Coronary artery (tissue), 2 donors: ENCODE measurements around the gene SLC4A9.

ENCODE experiments used
- DNase-seq: peaks from one replicate; pipeline ENCODE4 v3.0.0-alpha.2; 2017; ENCODE audit warnings: low spot score
- H3K27ac ChIP-seq, 2 donors: fragments of 200-600 bp; sonication (generic); one replicate each; pipeline ENCODE4 v1.5.1; 2016 to 2019
- H3K4me3 ChIP-seq: fragments of 200-600 bp; sonication (generic); 2 replicates; pipeline ENCODE4 v1.5.1; 2016; ENCODE audit warnings: mild to moderate bottlenecking, moderate library complexity
- TF ChIP-seq, protein P1 (sequence below): fragments of 200-600 bp; sonication (generic); IDR thresholded peaks from one replicate; pipeline ENCODE4 v1.5.1; 2019; ENCODE audit warnings: antibody characterized with exemption

SLC4A9 gene

DNA sequence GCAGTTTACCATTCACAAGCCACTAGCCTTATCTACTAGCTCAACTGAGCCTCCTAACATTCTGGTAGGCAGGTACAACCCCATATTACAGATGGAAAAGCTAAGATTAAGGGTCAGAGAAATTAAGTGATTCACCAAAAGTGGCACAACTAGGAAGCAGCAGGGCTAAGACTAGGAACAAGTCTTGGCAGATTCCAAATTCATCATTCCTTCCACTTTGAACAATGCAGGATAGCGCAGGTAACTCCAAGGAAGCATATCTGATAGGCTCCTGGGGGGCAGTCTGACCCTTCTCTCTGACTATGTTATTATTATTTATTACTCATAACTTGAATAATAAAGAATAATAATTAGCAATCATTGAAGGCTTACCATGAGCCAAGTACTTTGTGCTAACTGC is 22.1 kb upstream of the SLC4A9 start:
- no peak overlapping the region for H3K27ac ChIP-seq
- H3K4me3 ChIP-seq = no peak overlapping the region
- DNase-seq = no peak
- TF ChIP-seq, protein P1, sequence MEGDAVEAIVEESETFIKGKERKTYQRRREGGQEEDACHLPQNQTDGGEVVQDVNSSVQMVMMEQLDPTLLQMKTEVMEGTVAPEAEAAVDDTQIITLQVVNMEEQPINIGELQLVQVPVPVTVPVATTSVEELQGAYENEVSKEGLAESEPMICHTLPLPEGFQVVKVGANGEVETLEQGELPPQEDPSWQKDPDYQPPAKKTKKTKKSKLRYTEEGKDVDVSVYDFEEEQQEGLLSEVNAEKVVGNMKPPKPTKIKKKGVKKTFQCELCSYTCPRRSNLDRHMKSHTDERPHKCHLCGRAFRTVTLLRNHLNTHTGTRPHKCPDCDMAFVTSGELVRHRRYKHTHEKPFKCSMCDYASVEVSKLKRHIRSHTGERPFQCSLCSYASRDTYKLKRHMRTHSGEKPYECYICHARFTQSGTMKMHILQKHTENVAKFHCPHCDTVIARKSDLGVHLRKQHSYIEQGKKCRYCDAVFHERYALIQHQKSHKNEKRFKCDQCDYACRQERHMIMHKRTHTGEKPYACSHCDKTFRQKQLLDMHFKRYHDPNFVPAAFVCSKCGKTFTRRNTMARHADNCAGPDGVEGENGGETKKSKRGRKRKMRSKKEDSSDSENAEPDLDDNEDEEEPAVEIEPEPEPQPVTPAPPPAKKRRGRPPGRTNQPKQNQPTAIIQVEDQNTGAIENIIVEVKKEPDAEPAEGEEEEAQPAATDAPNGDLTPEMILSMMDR = no peak

GRCh38 chr5:140338336-140338735 is 21.7 kb upstream of the SLC4A9 start:
- Histone ChIP-seq H3K27ac (no peak overlapping the region), H3K4me3 (no peak overlapping the region)
- TF ChIP-seq, protein P1 = no peak
- no peak for DNase-seq

GRCh38 chr5:140338908-140339307 is 21.1 kb upstream of the SLC4A9 start:
- H3K4me3 ChIP-seq = no peak overlapping the region
- no peak for DNase-seq
- no peak overlapping the region for H3K27ac ChIP-seq
- TF ChIP-seq, protein P1 = no peak

- H3K4me3 ChIP-seq = no peak overlapping the region
- TF ChIP-seq, protein P1 = no peak
- no peak for DNase-seq
- no peak overlapping the region for H3K27ac ChIP-seq
Observed at GRCh38 chr5:140339636-140340035, 20.4 kb upstream of the SLC4A9 start.

DNA sequence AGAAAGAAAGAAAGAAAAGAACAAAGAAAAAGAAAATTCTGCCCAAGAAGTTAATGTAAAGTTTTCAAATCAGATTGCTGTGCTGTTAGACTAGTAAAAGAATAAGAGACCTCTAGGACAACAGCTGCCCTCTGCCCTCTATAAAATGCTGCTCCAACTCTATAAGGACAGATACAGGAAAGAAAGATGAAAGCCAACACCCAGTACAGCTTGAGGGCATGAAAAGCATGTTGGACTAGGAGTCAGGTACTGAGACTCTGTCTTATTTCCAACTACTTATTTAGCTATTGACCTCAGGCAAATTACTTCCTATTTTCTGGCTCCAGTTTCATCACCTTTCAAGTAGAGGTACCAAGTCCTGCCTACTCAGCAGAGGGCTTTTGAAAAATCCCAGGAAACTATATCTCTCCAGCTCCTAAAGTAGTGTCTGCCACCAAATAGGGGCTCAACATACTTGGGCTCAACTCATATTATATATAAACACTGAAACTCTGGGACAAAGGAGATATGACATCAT is 19.3 kb upstream of the SLC4A9 start:
- Histone ChIP-seq H3K27ac (peak overlapping the region in 1 of 2 donors; percentile 80), H3K4me3 (no peak overlapping the region)
- DNase-seq = no peak
- TF ChIP-seq, protein P1 = no peak

- DNase-seq = peak; percentile 84
- peak overlapping the region; percentile 43 to 80 for H3K27ac ChIP-seq
- H3K4me3 ChIP-seq = peak overlapping the region; percentile 47
- TF ChIP-seq, protein P1 = no peak
Observed at GRCh38 chr5:140341591-140341990, 18.4 kb upstream of the SLC4A9 start.

DNA sequence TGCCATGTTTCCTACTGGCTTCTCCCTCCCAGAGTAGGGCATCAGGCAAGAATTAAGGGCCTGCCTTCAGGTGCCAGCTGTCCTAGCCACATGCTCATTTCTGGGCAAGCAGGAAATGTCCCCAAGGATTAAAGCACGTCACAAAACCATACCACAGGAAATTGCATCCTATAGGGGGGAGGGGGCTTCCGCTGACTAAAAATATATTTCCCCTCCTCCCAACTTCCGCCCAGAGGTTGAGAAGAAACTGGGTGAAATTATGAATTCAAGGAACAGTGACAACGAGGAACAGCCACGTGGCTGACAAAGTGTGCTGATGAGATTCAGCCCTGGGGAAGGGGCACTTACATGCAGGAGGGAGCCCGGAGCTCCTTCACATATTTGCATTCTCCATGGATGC is 17.7 kb upstream of the SLC4A9 start:
- H3K4me3 ChIP-seq = peak overlapping the region; percentile 47
- TF ChIP-seq, protein P1 = no peak
- H3K27ac ChIP-seq = peak overlapping the region; percentile 43 to 80
- no peak for DNase-seq
